GM18861 (cell line): ENCODE measurements around the gene CSPG4.
"Not testable (repeated sequence)": the region's sequence is repeated elsewhere in the genome, so short reads cannot be mapped to it uniquely, and the experiment has no call there.

Experiments
- ATAC-seq: cut with Tn5 transposase; IDR thresholded peaks from one replicate; pipeline ENCODE4 v1.9.1; 2021; ENCODE audit not compliant: unreplicated experiment

Gene CSPG4

DNA sequence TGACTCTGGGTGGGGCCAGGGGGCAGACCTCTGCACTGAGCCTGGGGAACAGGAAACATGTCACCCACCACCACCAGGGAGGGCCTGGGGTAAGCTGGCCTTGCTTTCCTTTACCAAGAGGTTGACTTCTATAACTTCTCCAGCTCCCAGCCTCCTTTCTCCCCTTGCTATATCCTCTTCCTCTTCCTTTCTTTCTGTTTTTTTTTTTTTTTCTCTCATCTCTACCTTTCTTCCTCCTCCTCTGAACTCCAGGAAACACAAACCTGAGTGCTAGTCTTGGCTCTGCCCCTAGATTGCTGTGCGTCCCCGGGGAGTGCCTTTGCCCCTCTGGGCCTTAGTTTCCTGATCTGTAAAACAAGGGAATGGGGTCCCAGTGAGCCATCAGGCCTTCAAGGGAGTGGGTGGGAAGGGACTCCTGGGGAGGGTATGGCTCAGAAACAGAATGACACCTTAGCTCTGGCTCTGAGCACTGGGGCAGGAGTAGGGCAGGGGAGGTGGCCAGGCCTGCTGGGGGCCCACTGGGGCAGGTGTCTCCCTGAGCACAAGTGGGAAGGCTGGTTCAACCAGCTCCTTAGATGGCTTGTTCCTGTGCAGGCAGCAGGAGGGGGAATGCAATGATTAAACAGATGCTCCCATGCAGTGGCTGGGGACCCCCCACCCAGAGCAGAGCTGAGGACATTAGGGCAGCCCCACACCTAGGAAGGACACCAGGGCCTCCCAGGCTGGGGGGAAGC is 60.7 kb downstream of the CSPG4 start:
- ATAC-seq = no peak

DNA sequence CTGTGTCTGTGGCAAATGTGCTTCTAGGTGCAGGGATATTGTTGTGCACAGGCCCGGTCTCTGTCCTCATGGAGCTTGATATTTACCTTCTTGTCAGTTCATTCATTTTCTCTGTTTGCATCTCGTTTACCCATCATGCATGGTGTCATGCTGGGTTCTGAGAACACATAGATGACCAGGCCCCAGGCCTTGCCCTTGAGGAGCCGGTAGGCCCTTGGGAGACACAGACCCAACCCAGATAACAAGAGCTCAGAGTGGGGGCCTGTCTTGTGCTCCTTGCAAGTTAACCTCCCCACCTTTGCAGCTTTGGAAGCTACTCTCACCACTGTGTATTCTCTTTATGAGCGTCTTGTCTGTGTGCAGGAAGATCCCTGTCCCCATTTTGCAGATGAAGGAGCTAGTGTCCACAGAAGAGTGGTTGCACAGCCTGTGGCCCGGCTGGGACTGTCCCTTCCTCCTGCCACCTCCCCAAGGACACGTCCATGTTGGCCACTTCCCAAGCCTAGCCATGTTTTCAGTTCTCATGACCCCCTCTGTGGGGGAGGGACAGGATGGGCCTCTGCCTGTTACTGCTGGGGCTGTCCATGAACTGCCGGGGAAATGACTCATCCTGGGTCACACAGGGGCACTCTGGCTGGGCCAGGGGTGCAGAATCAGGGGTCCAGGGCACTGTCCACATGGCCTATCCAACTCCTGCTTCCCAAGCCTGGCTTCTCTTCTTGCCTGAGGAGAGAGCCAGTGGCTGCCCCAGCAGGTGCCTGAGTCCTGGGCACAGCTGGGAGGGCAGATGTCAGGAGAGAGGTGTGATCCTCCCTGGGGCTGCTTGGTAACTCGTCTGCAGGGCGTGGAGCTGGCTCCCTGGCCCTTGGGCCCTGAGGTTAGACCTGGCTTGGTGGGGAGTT is 61.5 kb downstream of the CSPG4 start:
- ATAC-seq = no peak

- ATAC-seq = no peak
These were observed 62.8 kb downstream of the CSPG4 start for GRCh38 chr15:75649848-75650247.

DNA sequence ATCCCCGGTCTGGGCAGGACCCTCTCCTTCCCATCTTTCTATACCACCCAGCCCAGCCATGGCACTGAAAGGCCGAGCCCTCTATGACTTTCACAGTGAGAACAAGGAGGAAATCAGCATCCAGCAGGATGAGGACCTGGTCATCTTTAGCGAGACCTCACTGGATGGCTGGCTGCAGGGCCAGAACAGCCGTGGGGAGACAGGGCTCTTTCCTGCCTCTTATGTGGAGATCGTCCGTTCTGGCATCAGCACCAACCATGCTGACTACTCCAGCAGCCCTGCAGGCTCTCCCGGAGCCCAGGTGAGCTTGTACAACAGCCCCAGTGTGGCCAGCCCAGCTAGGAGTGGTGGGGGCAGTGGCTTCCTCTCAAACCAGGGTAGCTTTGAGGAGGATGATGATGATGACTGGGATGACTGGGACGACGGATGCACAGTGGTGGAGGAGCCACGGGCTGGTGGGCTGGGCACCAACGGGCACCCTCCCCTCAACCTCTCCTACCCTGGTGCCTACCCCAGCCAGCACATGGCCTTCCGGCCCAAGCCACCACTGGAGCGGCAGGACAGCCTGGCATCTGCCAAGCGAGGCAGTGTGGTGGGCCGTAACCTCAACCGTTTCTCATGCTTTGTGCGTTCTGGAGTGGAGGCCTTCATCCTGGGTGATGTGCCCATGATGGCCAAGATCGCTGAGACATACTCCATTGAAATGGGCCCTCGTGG is 63.4 kb downstream of the CSPG4 start:
- no peak for ATAC-seq

DNA sequence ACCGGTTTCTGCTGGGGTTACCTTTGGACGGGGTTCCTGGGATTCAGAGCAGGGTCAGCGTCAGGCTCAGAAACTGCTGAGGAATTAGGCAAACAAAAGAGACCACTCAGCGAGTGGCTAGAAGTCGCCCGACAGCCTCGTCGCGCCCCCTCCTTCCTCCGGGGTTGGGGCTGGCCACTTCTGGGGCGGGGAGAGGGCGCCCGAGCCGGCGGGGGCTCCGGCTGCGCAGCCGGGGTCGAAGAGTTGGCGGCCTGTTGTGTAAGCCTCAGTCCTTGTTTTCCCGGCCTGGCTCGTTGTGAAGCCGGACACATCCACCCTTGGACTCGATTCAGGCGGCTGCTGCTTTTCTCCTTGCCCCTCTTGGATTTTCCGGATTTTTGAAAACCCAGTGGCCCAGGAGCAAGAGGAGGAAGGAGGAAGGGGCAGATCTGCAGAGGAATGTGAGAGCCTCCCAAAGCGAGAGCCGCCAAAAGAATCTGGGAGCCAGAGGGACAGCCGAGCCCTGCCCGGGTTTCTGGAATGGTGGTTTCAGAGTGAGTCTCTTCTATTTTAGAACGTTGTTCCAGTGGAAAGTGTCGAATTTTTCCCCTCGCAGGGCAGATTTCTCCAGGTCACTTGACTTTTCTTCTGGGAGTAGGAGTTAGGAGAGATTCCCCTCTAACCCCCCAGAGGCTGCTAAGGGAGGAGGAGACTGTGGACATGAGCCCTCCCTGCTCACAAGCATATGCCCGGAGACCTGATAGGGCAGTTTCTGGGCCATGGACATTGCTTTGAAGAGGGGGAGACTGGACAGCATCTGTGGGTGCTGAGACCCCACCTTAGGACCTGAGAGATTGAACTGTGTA is 64.3 kb downstream of the CSPG4 start:
- no peak for ATAC-seq

DNA sequence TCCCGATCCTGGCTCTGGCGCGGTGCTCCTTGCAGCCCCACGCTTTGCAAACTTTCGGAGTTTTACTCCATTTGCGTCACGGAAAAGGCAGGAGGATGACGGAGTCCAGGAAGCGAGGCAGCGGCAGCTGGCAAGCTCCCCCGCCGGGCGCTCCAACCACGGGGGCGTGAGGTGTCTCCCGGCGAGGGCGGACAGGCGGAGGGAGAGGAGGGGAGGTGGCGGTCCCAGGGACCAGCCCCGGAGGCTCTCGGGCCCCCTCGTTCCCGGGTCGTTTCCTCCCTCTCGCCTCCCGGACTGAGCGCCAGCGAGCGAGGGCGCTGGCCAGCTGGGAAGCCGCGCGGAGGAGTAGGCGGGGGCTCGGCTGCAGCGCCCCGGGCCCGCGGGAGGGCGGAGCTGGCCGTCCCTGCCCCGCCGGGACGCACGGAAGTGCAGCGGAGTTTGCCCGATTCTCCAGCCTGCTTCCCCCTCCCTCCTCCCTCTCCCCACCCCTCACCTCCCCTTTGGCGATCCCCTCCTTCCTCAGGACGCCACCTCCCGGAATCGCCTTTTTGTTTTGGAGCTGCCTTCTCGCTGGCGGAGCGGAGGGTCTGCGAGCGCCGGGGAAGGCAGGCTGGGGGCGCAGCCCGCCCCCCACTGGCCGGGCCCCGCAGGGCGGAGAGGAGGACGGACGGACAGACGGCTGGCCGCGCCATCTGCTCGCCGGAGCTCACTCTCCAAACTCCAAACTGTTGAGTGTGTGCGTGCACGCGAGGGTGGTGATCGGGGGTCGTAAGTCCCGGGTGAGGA is 65.1 kb downstream of the CSPG4 start, which contains the start of gene SNX33:
Gene SNX33, plus strand, starts transcription at position 543 of the 786 bp plus-strand sequence. CDS start 1,191 bp downstream, outside the sequence.
- no peak for ATAC-seq

- no peak for ATAC-seq
These were observed 65.7 kb downstream of the CSPG4 start for GRCh38 chr15:75646944-75647364.

GRCh38 chr15:75646112-75646943 is 66.3 kb downstream of the CSPG4 start:
- ATAC-seq = no peak

DNA sequence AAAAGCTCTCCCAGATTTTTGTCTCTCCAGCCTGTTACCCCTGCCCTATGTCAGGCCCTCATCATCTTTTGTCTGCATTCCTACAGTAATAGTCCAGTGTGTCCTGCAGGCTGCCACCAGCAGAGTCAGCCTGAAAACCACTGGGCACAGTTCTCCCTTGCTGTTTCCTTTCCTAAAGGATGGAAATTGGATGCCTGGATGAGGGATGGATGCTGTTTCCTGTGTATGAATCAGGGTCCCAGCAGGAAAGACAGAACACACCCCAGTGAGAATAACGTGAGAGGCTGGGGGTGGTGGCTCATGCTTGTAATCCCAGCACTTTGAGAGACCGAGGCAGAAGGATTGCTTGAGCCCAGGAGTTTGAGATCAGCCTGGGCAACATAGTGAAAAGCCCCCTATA is 68.3 kb downstream of the CSPG4 start:
- no peak for ATAC-seq

DNA sequence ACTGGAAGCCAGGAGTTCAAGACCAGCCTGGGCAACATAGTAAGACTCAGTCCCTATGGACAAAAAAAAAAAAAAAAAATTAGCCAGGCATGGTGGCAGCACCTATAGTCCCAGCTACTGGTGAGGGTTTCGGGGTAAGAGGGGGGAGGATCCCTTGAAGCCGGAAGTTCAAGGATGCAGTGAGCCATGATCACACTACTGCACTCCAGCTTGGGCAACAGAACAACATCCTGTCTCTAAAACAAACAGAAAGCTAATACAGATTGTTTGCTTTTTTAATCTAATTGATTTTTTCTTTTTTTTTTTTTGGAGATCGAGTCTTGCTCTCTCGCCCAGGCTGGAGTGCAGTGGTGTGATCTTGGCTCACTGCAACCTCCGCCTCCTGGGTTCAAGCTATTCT is 71.0 kb downstream of the CSPG4 start:
- ATAC-seq = no peak

DNA sequence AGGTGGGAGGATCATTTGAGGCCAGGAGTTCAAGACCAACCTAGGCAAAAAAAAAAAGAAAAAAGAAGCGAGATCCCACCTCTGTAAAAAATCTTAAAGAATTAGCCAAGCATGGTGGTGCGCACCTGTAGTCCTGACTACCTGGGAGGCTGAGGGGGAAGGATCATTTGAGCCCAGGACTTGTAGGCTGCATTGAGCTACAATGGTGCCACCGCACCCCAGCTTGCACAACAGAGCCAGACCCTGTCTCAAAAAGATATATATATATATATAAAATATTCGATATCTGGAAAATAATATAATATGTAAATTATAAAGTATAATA is 71.5 kb downstream of the CSPG4 start:
- ATAC-seq = no peak

DNA sequence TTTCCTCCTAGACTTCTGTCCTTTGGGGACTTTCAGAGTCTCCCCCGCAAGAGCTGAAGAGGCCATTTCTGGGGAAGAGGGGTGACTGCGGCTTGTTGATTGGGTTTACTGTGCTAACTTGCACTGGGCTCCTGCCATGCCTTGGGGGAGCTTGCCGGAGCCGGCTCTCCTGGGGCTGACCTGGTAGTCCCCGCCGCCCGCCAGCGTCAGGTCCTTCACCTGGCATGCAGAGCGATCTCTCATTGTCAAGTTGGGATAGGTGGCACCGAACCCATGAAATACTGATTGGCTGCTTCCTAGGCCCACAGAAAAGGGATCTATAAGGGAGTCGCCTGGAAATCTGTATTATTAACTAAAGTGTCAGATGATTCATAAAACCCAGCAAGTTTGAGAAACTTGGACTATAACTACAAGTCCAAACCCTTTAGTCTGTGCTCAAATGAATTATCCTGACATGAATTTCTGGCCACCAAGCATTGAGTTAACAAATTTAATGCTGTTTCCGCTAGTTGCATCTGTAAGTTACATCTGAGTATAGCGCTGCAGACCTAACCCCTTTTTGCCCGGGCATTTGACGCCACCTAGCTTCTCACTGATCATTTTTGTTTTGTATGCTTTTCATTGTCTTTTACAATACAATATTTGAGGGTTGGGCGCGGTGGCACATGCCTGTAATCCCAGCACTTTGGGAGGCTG is 72.0 kb downstream of the CSPG4 start:
- peak; percentile 21 for ATAC-seq

GRCh38 chr15:75639709-75640482 is 72.8 kb downstream of the CSPG4 start, which contains the start of gene IMP3:
TSS of gene IMP3 (minus strand) at chr15:75640224. CDS start at chr15:75640168, 56 bp downstream.
- peak; percentile 78 for ATAC-seq

DNA sequence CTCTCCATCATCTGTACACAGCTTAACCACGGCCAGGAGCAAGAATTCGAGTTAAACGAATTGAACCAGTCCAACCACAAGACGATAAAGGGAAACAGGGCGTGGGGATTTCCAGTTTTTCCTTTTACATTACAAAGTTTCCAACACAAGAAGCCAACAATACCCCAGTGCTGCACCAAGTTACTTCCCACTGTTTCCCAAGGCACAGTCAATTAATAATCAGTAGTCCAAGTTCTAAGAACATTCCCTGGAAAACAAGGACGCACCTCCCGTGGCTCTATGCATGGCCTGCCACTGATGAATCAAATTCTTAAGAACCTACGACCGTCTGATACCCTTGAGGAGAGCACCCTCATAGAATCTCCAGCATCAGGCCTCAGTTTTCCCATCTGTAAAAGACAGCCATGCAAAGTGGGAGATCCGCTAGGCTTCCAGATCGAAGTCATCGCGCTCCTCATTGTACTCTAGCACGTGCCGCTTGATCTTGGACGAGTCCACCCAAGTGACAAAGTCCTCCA is 73.4 kb downstream of the CSPG4 start:
- no peak for ATAC-seq

DNA sequence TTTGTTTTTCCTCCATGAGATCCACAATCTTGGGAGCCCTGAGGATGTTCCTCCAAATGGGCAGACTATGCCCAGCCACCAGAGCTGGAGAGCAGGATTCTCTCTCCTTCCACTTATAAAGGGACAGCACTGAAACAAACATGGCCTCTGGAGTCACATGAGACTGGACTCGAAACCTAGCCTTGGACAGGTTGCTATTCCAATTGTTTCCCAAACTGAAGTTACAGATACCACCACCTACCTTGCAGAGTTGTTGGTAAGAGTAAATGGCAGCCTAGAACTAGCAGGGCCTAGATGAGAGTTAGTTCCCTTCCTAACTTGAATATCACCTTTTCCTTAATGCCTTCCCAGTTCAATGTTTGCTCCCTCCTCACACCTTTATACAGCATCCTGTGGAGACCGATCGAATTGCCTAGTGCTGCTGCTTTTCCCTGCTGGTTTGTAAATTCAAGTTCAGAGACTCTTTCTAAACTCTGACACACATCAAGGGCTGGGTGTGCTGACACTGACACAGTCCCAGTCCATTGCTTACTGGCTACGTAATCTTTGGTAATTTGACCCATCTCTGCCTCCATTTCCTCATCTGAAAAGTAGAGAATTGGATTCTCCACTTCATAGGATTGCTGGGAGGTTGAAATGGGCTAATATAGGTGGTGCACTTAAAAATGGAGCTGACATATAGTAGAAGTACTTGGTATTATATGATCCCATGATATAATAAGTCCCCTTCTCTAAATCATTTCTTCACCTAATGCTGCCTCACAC is 75.2 kb downstream of the CSPG4 start:
- ATAC-seq = no peak

- no peak for ATAC-seq
These were observed 76.6 kb downstream of the CSPG4 start for GRCh38 chr15:75636026-75636425.

GRCh38 chr15:75633922-75634321 is 78.7 kb downstream of the CSPG4 start:
- ATAC-seq = not testable (repeated sequence)
